GM12874 (cell line): ENCODE results near the gene HOXD12.

Source experiments
- CTCF ChIP-seq: IDR thresholded peaks from 2 replicates; pipeline ENCODE4 v1.5.1; 2011; ENCODE audit warnings: low read depth, mild to moderate bottlenecking, control low read depth, low read length, moderate library complexity; ENCODE audit not compliant: insufficient read depth

The HOXD12 gene

GRCh38 chr2:176128982-176129796, 29.6 kb downstream of the HOXD12 start, which contains the start of gene HOXD8:
TSS of gene HOXD8 (plus strand) at chr2:176129705. CDS start at chr2:176130367, 662 bp downstream.
- TF ChIP-seq CTCF = no peak

GRCh38 chr2:176129813-176130146, 30.2 kb downstream of the HOXD12 start:
- no peak for TF ChIP-seq CTCF

- no peak for TF ChIP-seq CTCF
Observed at GRCh38 chr2:176130147-176130956, 30.8 kb downstream of the HOXD12 start.

- no peak for TF ChIP-seq CTCF
Observed at GRCh38 chr2:176130957-176131847, 31.6 kb downstream of the HOXD12 start.

GRCh38 chr2:176131848-176132158, 32.2 kb downstream of the HOXD12 start:
- TF ChIP-seq CTCF = no peak

GRCh38 chr2:176132205-176133171, 32.9 kb downstream of the HOXD12 start:
- TF ChIP-seq CTCF = no peak
